SJSA1 (cell line): ENCODE data around the gene DDX56. TPM values are rescaled to one million over a fixed set of nuclear protein-coding genes. Genes with fewer than 3 reads are reported as not detected.

Source experiments
- DNase-seq, 2 experiments: peaks; one replicate each; pipeline ENCODE4 v3.0.0-alpha.2; 2015 to 2020; ENCODE audit warnings: low spot score in 2 of 2, low read depth in 1 of 2
- H3K27ac ChIP-seq: fragments of 250-450 bp; sonication (Bioruptor Pico); 2 replicates; pipeline ENCODE4 v1.5.1; 2020; ENCODE audit warnings: mild to moderate bottlenecking, moderate library complexity
- H3K27me3 ChIP-seq: fragments of 250-450 bp; sonication (Bioruptor Pico); replicated peaks from 2 replicates; pipeline ENCODE4 v1.5.1; 2020; ENCODE audit warnings: mild to moderate bottlenecking, moderate library complexity
- H3K36me3 ChIP-seq: fragments of 250-450 bp; sonication (Bioruptor Pico); 2 replicates; pipeline ENCODE4 v1.5.1; 2020; ENCODE audit warnings: mild to moderate bottlenecking
- H3K4me1 ChIP-seq: fragments of 250-450 bp; sonication (Bioruptor Pico); replicated peaks from 2 replicates; pipeline ENCODE4 v1.6.1; 2021; ENCODE audit warnings: mild to moderate bottlenecking
- H3K4me3 ChIP-seq: fragments of 250-450 bp; sonication (Bioruptor Pico); 2 replicates; pipeline ENCODE4 v1.5.1; 2020; ENCODE audit warnings: mild to moderate bottlenecking
- H3K9me3 ChIP-seq: fragments of 250-450 bp; sonication (Bioruptor Pico); replicated peaks from 2 replicates; pipeline ENCODE4 v1.5.1; 2020; ENCODE audit warnings: mild to moderate bottlenecking
- total RNA-seq: library from RNA; depleted of rRNA; stranded (reverse); fragments of >200 nt; shearing (Covaris generic); gene quantifications from 2 replicates; pipeline ENCODE4 v1.2.3, GENCODE V29; 2014

The DDX56 gene
- total RNA-seq, 1 experiment from 2014 or later = 72.3 TPM

- H3K36me3 ChIP-seq = no peaks in the 10 kb centered on the region
- DNase-seq = no peak
These were observed 33.1 kb downstream of the DDX56 start for GRCh38 chr7:44540592-44541027.

GRCh38 chr7:44539669-44540506 is 33.8 kb downstream of the DDX56 start:
- no peak overlapping the region for H3K4me3 ChIP-seq
- H3K9me3 ChIP-seq = no peaks in the 10 kb centered on the region
- H3K27ac ChIP-seq = no peak overlapping the region
- H3K4me1 ChIP-seq = no peaks in the 10 kb centered on the region
- H3K36me3 ChIP-seq = no peaks in the 10 kb centered on the region
- no peaks in the 10 kb centered on the region; the same call in 1 of the 2 replicates for H3K27me3 ChIP-seq
- DNase-seq = no peak

More at GRCh38 chr7:44540592-44541027, 33.1 kb downstream of the DDX56 start:
- no peak overlapping the region for H3K27ac ChIP-seq
- no peaks in the 10 kb centered on the region for H3K9me3 ChIP-seq
- no peak overlapping the region for H3K4me3 ChIP-seq
- no peaks in the 10 kb centered on the region; the same call in 1 of the 2 replicates for H3K27me3 ChIP-seq
- H3K4me1 ChIP-seq = no peaks in the 10 kb centered on the region

GRCh38 chr7:44538798-44539668 is 34.7 kb downstream of the DDX56 start:
- Histone ChIP-seq H3K36me3 (no peaks in the 10 kb centered on the region), H3K9me3 (no peaks in the 10 kb centered on the region), H3K4me1 (no peaks in the 10 kb centered on the region), H3K4me3 (no peak overlapping the region), H3K27me3 (no peaks in the 10 kb centered on the region; the same call in 1 of the 2 replicates), H3K27ac (no peak overlapping the region)
- no peak for DNase-seq

GRCh38 chr7:44538093-44538797 is 35.5 kb downstream of the DDX56 start:
- H3K9me3 ChIP-seq = no peaks in the 10 kb centered on the region
- H3K27ac ChIP-seq = no peak overlapping the region
- no peaks in the 10 kb centered on the region for H3K4me1 ChIP-seq
- no peak overlapping the region for H3K4me3 ChIP-seq
- no peaks in the 10 kb centered on the region for H3K36me3 ChIP-seq
- no peaks in the 10 kb centered on the region for H3K27me3 ChIP-seq
- no peak for DNase-seq

GRCh38 chr7:44537442-44537841 is 36.3 kb downstream of the DDX56 start:
- Histone ChIP-seq H3K4me3 (no peak overlapping the region), H3K27ac (no peak overlapping the region), H3K4me1 (no peaks in the 10 kb centered on the region), H3K9me3 (no peaks in the 10 kb centered on the region), H3K27me3 (no peaks in the 10 kb centered on the region), H3K36me3 (no peaks in the 10 kb centered on the region)
- no peak for DNase-seq

- Histone ChIP-seq H3K4me3 (no peak overlapping the region), H3K27ac (no peak overlapping the region), H3K27me3 (no peaks in the 10 kb centered on the region), H3K36me3 (no peaks in the 10 kb centered on the region), H3K4me1 (no peaks in the 10 kb centered on the region), H3K9me3 (no peaks in the 10 kb centered on the region)
- no peak for DNase-seq
These were observed 37.6 kb downstream of the DDX56 start for GRCh38 chr7:44536090-44536489.

- Histone ChIP-seq H3K9me3 (no peaks in the 10 kb centered on the region), H3K27me3 (no peaks in the 10 kb centered on the region), H3K4me3 (no peak overlapping the region), H3K4me1 (no peaks in the 10 kb centered on the region), H3K36me3 (no peaks in the 10 kb centered on the region), H3K27ac (no peak overlapping the region)
- no peak for DNase-seq
These were observed 38.2 kb downstream of the DDX56 start for GRCh38 chr7:44535348-44536064.

- DNase-seq = peak in 1 of 2 experiments; percentile 27
- Histone ChIP-seq H3K36me3 (no peaks in the 10 kb centered on the region), H3K27ac (no peak overlapping the region), H3K27me3 (no peaks in the 10 kb centered on the region), H3K4me1 (no peaks in the 10 kb centered on the region), H3K9me3 (no peaks in the 10 kb centered on the region), H3K4me3 (no peak overlapping the region)
These were observed 39.2 kb downstream of the DDX56 start for GRCh38 chr7:44534501-44534900.

- DNase-seq = no peak
- Histone ChIP-seq H3K9me3 (no peaks in the 10 kb centered on the region), H3K4me3 (no peak overlapping the region), H3K27ac (no peak overlapping the region), H3K36me3 (no peaks in the 10 kb centered on the region), H3K27me3 (no peaks in the 10 kb centered on the region), H3K4me1 (no peaks in the 10 kb centered on the region)
These were observed 39.6 kb downstream of the DDX56 start for GRCh38 chr7:44534087-44534486.

GRCh38 chr7:44533301-44534055 is 40.2 kb downstream of the DDX56 start:
- H3K9me3 ChIP-seq = no peaks in the 10 kb centered on the region
- no peaks in the 10 kb centered on the region for H3K36me3 ChIP-seq
- no peaks in the 10 kb centered on the region for H3K27me3 ChIP-seq
- H3K27ac ChIP-seq = no peak overlapping the region
- H3K4me1 ChIP-seq = no peaks in the 10 kb centered on the region
- no peak overlapping the region for H3K4me3 ChIP-seq
- no peak for DNase-seq

- Histone ChIP-seq H3K9me3 (no peaks in the 10 kb centered on the region), H3K27me3 (no peaks in the 10 kb centered on the region), H3K36me3 (no peaks in the 10 kb centered on the region), H3K4me3 (no peak overlapping the region), H3K4me1 (no peaks in the 10 kb centered on the region), H3K27ac (no peak overlapping the region)
- no peak for DNase-seq
These were observed 42.0 kb downstream of the DDX56 start for GRCh38 chr7:44531421-44532380.

- H3K36me3 ChIP-seq = no peaks in the 10 kb centered on the region
- no peak overlapping the region for H3K4me3 ChIP-seq
- no peaks in the 10 kb centered on the region for H3K4me1 ChIP-seq
- no peaks in the 10 kb centered on the region for H3K27me3 ChIP-seq
- H3K9me3 ChIP-seq = no peaks in the 10 kb centered on the region
- no peak overlapping the region for H3K27ac ChIP-seq
- no peak for DNase-seq
These were observed 42.7 kb downstream of the DDX56 start for GRCh38 chr7:44530990-44531389.
